ENCODE results near the gene SLFNL1.

GRCh38 chr1:41009466-41009865 lies 12.1 kb downstream of the SLFNL1 start:
- TF ChIP-seq CTCF (IDR thresholded peaks at IDR 0.05): no peak
- TF ChIP-seq CBFB (CRISPR knock-in tag; IDR thresholded peaks at IDR 0.05; ENCODE audit: low read depth): no peak
- no peak for TF ChIP-seq ESRRA (CRISPR knock-in tag; IDR thresholded peaks at IDR 0.05; ENCODE audit: borderline replicate concordance)
- TF ChIP-seq PRRX2 (CRISPR knock-in tag; IDR thresholded peaks at IDR 0.05): no peak

Data from WTC11 (cell line).